ENCODE results near the gene CLDN19. TPM values are rescaled to one million over a fixed set of nuclear protein-coding genes. Genes with fewer than 3 reads are reported as not detected.

CLDN19 gene
- polyA plus RNA-seq, 1 donor from 2014 or later, result not detected

GRCh38 chr1:42769811-42770210 is 29.8 kb upstream of the CLDN19 start:
- no peak overlapping the region for H3K27ac ChIP-seq (ENCODE audit: low read length)
- peak overlapping the region; percentile 29 for H3K4me3 ChIP-seq (ENCODE audit: low read length)
- H4K20me1 ChIP-seq (ENCODE audit: insufficient read depth), result no peaks in the 10 kb centered on the region
- TF ChIP-seq SMC3 (conservative IDR thresholded peaks at IDR 0.05; ENCODE audit: poor library complexity) (no peak), EP300 (conservative IDR thresholded peaks at IDR 0.05; ENCODE audit: poor library complexity, severe bottlenecking) (no peak), CTCF (IDR thresholded peaks at IDR 0.05; ENCODE audit: poor library complexity, severe bottlenecking) (no peak), RAD21 (conservative IDR thresholded peaks at IDR 0.05) (no peak), POLR2AphosphoS5 (IDR thresholded peaks at IDR 0.05) (no peak), MXI1 (conservative IDR thresholded peaks at IDR 0.05; ENCODE audit: poor library complexity, severe bottlenecking) (no peak), TAF1 (IDR thresholded peaks at IDR 0.05; ENCODE audit: low read depth) (no peak), EZH2 (IDR thresholded peaks at IDR 0.05; ENCODE audit: borderline replicate concordance, insufficient read depth, low read length, poor library complexity, severe bottlenecking) (no peak), REST (IDR thresholded peaks at IDR 0.05; ENCODE audit: borderline replicate concordance) (no peak)
- H3K79me2 ChIP-seq (replicated peaks; ENCODE audit: insufficient read depth, low read length), result peaks cover 60% of the 10 kb centered on the region
- H3K9me3 ChIP-seq (ENCODE audit: low read length), result no peaks in the 10 kb centered on the region
- H3K36me3 ChIP-seq (ENCODE audit: insufficient read depth, low read length), result peaks cover 5% of the 10 kb centered on the region
- H3K9me2 ChIP-seq (ENCODE audit: insufficient read depth, low read length), result no peaks in the 10 kb centered on the region
- H3K4me2 ChIP-seq (ENCODE audit: low read length), result no peak overlapping the region
- H3K27me3 ChIP-seq (ENCODE audit: insufficient read depth, low read depth, low read length), result no peaks in the 10 kb centered on the region
- H3F3A ChIP-seq (ENCODE audit: insufficient read depth, low read length, poor library complexity, severe bottlenecking), result no peaks in the 10 kb centered on the region
- H3K9ac ChIP-seq (ENCODE audit: low read length), result no peak overlapping the region
- no peak overlapping the region for H2AFZ ChIP-seq (ENCODE audit: low read depth, low read length)

- no peaks in the 10 kb centered on the region for H3K9me2 ChIP-seq (ENCODE audit: insufficient read depth, low read length)
- H4K20me1 ChIP-seq (ENCODE audit: insufficient read depth), result no peaks in the 10 kb centered on the region
- H3K9ac ChIP-seq (ENCODE audit: low read length), result peak overlapping the region; percentile 96
- H3K27me3 ChIP-seq (ENCODE audit: insufficient read depth, low read depth, low read length), result no peaks in the 10 kb centered on the region
- no peaks in the 10 kb centered on the region for H3K36me3 ChIP-seq (ENCODE audit: insufficient read depth, low read length)
- H3K79me2 ChIP-seq (replicated peaks; ENCODE audit: insufficient read depth, low read length), result peaks cover 76% of the 10 kb centered on the region
- H3K9me3 ChIP-seq (ENCODE audit: low read length), result no peaks in the 10 kb centered on the region
- H3F3A ChIP-seq (ENCODE audit: insufficient read depth, low read length, poor library complexity, severe bottlenecking), result no peaks in the 10 kb centered on the region
- TF ChIP-seq TAF1 (IDR thresholded peaks at IDR 0.05; ENCODE audit: low read depth) (no peak), POLR2AphosphoS5 (IDR thresholded peaks at IDR 0.05) (no peak), EZH2 (IDR thresholded peaks at IDR 0.05; ENCODE audit: borderline replicate concordance, insufficient read depth, low read length, poor library complexity, severe bottlenecking) (no peak), SMC3 (conservative IDR thresholded peaks at IDR 0.05; ENCODE audit: poor library complexity) (no peak), RAD21 (conservative IDR thresholded peaks at IDR 0.05) (no peak), REST (IDR thresholded peaks at IDR 0.05; ENCODE audit: borderline replicate concordance) (no peak), CTCF (IDR thresholded peaks at IDR 0.05; ENCODE audit: poor library complexity, severe bottlenecking) (no peak), MXI1 (conservative IDR thresholded peaks at IDR 0.05; ENCODE audit: poor library complexity, severe bottlenecking) (no peak), EP300 (conservative IDR thresholded peaks at IDR 0.05; ENCODE audit: poor library complexity, severe bottlenecking) (no peak)
- H2AFZ ChIP-seq (ENCODE audit: low read depth, low read length), result no peak overlapping the region
- peak overlapping the region; percentile 90 for H3K4me2 ChIP-seq (ENCODE audit: low read length)
- H3K4me3 ChIP-seq (ENCODE audit: low read length), result peak overlapping the region; percentile 98
- no peak overlapping the region for H3K27ac ChIP-seq (ENCODE audit: low read length)
Observed at GRCh38 chr1:42768172-42768571, 28.1 kb upstream of the CLDN19 start.

Measured in neural cell (in vitro differentiated cells).